Measurements from ENCODE around the gene PADI1.
A peak's percentile ranks its signal among the peaks of the same experiment; 100 is the strongest.

- no peak for TF ChIP-seq ZBTB33 (IDR thresholded peaks at IDR 0.05; ENCODE audit: borderline replicate concordance, low read depth)
- TF ChIP-seq POLR2AphosphoS5 (IDR thresholded peaks at IDR 0.05; ENCODE audit: low read depth, low read length) = no peak
- TF ChIP-seq FOXJ3 (CRISPR knock-in tag; IDR thresholded peaks at IDR 0.05) = no peak
- 0 out of 2 replicates have a peak, but pooled peaks have one; percentile 51 for TF ChIP-seq MAX (IDR thresholded peaks at IDR 0.05; ENCODE audit: low read depth)
- no peak for TF ChIP-seq SMC3 (IDR thresholded peaks at IDR 0.05; ENCODE audit: low read depth, low read length)
- TF ChIP-seq CTCF (IDR thresholded peaks at IDR 0.05) = no peak
- TF ChIP-seq SIN3A (IDR thresholded peaks at IDR 0.05; ENCODE audit: borderline replicate concordance, low read depth, low read length) = no peak
Measured at GRCh38 chr1:17212487-17213121, 7.7 kb downstream of the PADI1 start.

Data from SK-N-SH (cell line).